HG03354 (cell line): Measurements from ENCODE around the gene PRKCA.

Source experiments
- ATAC-seq: cut with Tn5 transposase; IDR thresholded peaks from one replicate; pipeline ENCODE4 v1.9.1; 2021; ENCODE audit warnings: mild to moderate bottlenecking; ENCODE audit not compliant: unreplicated experiment, poor library complexity, severe bottlenecking

PRKCA gene

DNA sequence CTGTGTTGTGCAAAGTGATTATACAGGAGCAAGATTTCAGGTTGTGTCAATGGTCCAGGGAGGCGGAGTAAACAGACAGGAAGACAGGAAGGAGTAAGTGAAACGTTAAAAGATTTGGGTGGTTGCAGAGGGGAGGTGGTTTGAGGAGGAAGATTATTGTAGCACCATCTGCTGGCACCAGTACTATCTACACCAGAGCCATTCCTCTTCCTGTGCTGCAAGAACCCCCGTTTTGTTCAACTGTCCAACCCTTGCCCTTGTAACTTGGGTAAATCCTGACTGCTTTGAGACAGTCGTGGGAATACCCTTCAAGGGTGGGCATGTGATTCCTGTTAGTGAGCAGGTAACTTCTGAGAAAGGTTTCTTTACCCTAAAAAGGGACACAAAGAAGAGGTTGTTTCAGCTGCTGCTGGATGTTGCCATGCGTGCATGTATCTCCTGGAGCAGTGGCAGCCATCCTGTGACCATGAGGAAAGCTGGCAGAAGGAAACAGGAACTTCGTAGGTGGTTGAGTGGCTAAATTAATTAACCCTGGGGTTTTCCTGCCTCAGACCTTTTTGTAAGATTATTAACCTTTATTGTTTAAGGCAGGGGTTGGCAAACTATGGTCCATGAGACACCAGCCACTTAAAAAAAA lies 124.1 kb downstream of the PRKCA start:
- ATAC-seq: peak; percentile 72

DNA sequence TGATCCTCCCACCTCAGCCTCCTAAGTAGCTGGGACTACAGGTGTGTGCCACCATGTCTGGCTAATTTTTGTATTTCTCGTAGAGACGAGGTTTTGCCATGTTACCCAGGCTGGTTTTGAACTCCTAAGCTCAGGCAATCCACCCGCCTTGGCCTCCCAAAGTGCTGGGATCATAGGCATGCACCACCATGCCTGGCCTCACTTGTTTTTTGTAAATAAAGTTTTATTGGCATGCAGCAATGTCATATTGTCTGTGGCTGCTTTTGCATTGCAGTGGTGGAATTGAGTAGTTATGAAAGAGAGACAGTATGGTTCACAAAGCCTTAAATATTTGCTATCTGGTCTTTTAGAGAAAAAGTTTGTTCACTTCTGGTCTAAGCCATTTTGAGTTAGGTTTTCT lies 124.7 kb downstream of the PRKCA start:
- no peak for ATAC-seq

DNA sequence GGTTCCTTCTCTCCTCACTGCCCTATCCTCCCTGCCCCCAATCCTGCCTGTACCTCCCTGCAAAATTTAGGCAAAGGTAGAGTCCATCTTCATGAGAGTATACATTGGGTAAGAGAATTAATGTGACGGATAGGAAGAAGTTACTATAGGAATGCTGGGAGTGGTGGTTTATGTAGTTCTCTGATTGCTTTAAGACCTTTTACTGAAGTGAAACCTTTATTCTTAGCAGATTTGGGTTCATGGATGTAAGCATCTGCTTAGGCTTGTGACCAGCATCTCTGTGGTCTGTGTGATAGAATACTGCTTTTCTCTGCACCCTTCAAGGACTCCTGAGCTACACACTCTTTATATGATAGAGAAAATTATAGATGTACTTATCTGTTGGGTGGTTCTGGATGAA lies 127.3 kb downstream of the PRKCA start:
- no peak for ATAC-seq

DNA sequence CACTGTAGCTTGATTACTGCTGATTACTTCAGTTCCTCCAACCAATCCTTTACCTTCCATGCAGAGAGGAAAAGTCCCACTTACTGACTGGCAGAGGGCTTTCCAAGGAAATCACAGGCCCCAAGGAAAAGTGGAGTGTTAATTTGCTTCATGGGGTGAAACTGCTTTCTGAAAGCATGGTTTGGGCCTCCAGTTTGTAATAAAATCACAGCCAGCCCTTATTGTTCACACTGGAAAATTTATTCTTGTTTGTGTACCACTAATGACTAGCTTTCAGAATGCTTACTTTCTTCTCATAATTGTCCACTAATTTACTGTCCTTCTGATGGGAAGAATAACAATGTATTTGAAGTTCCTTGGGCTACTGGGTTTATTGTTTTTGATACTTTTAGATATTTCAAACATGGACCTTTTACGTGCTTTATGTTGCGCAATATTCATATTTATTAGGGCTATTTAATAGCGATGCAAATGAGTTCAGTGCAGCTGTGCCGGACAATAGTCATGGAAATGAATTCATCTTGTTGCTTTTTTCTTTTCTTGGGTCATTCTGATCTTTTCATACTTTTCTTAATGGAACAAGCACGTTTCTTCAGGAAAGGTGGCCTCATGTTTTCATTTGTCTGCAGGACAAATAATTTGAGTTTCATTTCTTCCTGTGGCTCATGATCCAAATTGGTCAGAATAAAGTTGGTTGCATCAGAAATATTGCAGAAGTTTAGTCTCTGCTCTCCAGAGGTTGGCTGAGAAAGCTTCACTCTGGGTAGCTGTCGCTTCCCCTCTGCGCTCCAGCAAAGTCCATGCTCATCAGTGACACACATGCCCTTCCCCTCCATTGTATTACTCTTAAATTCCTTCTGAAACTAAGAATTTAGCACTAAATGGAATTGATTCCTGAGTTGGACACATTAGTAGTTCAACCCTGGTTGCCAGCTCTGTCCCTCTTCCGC lies 128.7 kb downstream of the PRKCA start:
- ATAC-seq: no peak

DNA sequence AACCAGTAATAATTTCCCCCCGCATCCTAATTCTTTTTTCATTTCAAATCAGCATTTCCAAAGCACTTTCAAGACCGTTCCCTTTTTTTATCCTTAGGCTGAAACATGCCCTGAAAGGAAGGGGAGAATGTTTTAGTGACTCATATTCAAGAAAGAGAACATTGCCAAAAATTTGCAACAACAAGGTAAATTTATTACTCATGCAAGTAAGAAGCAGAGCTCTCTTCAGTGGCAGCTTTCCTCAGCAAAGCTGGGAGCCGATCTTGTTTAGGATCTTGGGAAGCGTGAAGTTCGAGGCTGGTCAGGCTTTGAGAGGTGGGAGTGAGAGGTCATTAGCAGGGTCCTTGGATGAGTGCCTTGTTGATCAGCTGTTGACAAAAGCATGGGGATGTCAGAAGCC lies 129.5 kb downstream of the PRKCA start:
- ATAC-seq: no peak

DNA sequence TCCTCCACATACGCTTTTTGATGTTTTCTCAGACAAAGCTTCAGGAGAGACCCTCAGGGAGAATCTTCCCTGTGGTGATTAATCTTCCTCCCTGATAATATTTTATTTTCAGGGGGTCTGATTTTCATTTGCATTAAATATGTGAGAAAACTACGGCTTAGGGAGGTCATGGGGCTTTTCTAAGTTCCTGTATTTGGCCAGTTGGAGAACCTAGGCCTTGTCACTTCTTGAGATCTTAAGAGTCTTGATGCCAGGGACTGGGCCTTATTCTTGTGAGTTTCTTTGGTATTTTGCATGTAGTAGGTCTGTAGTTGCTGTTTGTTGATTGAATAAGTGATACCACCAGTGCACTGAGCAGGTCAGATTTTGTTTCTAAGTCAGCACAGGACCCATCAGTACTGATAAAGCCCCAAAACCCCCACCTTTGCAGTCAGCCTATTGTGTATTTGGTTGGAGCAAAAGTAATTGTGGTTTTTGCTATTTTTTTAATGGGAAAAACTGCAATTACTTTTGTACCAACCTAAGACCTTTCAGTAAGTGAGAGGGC lies 130.1 kb downstream of the PRKCA start:
- no peak for ATAC-seq

DNA sequence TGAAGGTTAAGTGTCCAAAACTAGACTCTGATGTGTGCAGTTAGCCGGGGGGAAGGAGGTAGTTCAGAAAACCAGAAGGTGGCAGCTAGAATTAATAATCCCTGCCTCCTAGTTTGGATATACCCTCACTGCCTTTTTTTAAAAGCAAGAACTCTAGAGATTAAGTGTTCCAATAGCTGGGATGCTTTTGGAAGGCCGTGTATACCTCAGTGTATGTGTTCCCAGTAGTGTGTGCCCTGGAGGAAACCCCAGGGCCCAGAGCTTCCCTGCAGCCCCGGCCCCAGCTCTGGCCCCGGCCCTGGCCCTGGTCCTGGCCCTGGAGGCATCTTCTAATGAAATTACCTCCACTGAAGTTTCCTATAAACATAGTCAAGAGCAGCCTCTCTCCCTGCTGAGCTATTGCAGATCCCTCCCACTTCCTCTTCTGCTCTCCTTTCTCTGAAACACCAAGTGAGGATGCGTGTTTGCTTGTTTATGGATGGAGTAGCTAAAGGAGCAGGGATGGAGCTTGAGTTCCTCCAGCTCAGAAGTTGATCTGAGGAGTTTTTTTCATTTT lies 130.7 kb downstream of the PRKCA start:
- no peak for ATAC-seq

DNA sequence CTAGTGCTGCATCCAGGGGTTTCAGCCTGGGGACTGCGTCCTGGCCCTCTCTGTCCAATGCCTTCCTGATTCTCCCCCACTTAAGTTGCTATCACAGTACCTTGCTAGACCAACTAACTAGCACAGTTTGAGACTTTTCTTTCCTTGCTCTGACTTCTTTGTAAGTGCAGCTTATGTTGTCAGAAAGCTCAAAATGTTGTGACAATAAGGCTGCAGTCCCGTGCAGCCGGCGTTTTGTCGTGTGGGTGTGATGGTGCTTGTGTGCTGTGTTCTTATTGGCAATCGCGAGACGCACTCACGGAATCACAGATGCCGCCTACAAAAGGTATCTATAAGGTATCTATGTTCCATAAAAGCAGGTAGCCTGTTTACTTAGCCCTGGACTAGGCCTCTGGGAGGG lies 132.8 kb downstream of the PRKCA start:
- ATAC-seq: no peak

DNA sequence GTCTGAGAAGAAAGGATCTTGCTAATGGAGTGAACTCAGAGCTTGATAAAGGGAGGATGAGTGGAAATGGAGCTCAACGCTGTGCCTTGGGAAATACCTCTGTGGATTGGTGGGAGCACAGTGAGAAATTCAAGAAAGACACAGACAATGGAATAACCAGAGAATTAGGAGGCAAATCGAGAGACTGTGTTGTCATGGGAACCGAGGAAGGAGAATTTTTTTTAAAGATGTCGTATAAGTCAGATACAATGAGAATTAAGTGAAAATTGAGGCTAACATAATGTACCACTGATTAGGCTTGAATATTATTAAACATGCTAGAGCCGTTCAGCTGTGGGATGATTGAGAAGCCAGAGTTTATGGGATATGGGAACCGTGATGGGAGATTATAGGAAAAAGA lies 134.2 kb downstream of the PRKCA start:
- no peak for ATAC-seq

DNA sequence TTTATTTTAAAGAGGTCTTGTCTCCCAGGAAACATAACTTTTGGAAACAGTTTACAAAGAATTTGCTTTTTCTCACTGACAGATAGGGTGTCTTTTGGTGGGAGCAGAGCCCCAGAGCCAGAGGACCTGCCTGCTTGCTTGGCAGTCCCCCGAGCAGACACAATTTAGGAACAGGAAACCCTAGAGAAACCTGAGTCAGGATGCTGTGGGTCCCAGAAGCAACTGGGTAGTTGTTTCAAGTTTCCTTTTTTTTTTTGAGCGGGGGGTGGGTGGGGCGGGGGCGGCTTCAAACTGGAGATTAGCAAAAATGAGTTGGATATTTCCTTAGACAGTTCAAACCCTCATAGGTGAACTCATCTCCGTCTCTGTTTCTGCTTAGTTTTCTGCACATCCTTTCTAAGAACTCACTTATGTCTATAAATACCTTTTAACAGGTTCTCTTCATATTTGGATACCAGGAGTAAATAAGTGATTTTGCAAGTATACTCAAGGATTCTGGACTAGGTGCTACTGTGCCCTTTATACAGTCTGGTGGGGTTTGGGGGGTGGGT lies 135.1 kb downstream of the PRKCA start:
- ATAC-seq: no peak

DNA sequence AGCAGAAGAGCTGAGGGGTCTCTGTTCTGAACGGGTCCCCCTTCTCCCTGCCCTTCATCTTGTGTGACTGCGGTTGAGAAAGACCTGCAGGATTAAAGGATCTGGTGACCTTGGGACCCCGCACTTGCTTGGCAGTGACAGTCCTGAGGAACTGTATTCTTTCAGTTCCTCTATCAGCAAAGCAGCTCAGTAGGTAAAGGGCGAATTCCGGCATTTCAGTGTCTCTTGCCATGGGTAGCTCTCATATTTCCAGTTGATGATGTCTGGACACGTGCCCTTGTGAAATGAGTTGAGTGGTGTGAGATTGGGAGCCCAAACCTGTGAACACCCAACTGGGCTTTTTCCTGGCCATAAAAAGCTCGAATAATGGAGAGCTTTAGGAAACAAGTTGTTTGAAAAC lies 135.7 kb downstream of the PRKCA start:
- ATAC-seq: no peak

DNA sequence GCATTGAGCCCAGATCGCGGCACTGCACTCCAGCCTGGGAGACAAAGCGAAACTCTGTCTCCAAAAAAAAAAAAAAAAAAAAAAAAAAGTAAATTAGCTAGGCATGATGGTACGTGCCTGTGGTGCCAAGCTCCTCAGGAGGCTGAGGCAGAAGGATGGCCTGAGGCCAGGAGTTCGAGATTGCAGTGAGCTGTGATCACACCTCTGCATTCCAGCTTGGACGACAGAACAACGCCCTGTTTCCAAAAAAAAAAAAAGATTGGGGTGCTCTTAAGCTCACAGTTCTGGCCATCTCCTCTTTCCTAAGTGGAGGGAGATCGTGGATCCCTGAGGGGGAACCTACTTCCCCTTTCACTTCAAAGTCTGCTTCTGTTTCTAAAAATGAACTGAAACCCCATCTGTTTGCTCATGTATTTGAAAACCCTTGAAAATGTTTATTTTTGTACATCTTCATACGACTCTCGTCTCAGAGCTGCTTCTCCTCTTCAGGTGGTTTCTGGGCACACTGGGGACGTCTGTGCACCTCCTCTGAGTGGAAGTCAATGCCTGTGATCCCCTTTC lies 138.8 kb downstream of the PRKCA start:
- peak; percentile 92 for ATAC-seq

DNA sequence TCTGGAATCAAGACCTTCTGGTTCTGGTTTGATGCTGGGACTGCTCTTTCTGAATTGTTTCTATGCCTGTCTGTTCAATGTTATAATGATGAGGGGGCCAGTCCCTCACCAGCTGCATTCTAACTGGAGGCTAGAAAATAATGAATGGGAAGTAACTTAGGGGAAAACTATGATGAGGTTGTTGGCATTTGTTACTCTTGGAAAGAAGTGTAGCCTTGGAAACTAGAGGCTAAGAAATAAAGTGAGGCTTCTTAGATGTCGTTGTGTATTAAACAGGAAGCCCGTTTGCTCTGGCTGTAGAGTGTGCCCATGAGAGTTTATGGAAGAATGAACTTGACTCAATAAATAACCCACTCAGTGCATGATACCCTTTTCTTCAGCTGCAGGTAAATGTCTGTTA lies 140.8 kb downstream of the PRKCA start:
- no peak for ATAC-seq

DNA sequence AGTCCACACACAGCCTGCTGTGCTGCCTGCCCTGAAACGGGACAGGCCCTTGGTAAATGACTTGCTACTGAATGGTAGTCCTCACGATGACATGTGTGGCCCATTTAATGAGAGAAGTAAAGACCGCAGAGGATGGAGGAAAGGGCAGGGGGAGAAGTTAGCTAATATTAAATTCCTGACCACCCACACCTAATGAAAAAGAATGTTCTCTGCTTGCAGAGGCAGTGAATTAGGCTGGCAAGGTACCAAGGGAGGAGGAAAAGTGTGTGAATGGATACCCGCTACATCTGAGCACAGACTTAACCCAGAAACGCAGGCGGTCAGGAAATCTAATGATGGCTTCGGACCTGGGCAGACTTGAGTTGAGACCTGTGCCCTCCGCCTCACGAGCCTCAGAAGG lies 141.2 kb downstream of the PRKCA start:
- ATAC-seq: no peak

DNA sequence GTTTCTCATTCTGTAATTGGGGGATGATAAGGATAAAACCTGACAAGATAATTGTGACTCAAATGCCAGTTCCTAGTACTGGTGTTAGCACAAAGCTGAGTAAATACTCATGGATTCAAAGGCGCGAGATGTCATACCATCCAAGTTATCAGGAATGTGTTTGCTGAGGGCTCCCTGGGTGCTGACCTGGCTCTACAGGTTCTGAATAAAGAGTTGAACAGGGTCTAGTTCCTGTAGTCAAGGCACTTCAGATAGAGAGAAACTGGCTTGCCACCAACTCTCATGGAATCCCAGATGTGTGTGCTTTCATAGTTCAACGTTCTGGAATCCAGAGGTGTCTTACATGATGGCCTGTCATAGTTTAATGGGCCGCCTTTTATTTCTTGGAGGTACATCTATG lies 141.6 kb downstream of the PRKCA start:
- no peak for ATAC-seq

DNA sequence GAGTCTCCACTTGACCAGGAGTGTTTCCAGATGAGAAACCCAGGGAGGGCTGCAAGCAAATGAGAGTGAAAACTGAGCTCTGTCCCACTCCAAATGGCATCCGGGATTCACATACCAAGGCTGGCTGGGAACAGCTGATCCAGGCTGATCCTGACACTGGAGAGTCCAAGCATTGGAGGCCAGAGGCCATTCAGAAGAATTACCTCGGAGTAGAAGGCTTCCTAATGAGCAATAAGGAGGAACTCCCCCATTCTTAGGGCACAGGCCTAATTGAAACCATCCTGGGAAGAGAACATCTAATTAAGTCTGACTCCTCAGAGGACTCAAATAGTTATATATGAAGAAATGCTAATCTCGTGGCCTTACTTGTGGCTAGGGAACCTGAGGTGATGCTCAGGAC lies 142.8 kb downstream of the PRKCA start:
- no peak for ATAC-seq

DNA sequence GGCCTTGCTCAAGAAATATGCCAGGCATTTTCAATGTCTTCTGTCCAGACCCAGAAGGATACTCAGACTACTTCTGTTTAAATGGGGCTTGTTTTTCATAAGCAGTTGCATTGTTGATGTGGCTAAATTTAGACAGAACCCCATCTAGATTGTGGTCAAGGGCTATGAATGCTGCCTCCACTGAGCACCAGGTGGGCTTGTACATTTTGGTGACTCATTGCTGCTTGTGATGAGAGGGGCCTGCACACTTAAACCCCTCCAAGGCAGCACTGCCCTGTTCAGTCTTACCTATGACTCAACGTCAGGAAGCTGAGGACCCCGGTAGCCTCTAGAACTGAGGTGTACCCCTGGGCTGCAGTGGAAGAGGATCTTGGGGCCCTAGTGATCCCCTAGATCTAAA lies 144.0 kb downstream of the PRKCA start:
- ATAC-seq: no peak

DNA sequence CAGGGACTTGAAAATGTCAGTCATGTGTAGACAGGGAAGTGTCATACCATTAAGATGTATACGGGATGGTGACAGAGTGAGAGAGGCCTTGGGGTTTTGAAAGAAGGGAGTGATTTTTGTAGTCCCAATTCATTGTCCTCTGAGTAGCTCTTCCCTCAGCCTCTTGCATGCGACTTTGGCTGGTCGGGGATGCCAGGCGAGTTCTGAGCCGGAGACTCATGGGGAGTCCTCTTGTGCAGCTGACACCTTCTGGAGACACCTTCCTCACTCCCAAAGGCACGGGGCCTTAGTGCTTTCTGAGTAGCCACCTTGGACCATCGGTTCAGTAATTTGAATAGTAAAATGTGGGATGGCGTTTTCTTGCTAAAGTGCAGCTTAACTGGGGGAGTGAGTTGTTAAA lies 144.7 kb downstream of the PRKCA start:
- ATAC-seq: no peak

DNA sequence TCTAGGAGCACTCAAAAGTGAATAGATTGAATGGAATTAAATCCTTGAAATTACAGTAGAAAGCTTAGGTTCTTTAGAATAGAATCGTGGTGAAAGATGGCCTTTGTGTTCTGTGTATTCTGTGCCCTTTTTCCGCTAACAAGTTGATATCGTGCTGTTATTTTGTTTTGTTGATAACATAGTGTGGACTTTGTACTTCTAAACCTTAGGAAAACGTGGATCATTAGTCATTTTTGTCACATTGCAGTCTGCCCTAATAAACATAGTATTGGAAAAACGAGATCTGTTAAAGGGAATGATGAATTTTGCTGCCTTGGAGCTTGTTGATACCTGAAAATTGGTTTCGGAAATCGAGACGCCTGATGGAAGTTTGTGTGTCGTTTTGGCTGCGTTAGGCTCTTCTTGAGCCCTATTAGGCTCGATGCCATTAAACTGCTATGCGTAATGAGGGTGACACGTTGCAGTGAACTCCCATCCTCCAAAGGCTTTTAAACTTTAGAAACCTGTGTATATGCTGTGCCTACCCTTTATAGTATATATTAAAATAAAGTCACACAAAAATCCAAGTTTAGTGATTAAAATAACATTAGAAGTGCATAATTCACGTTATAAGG lies 145.7 kb downstream of the PRKCA start:
- no peak for ATAC-seq
